Stomach (tissue), 9 donors: ENCODE data around the gene TLE7. TPM values are rescaled to one million over a fixed set of nuclear protein-coding genes. Genes with fewer than 3 reads are reported as not detected.
A peak's percentile ranks its signal among the peaks of the same experiment; 100 is the strongest.

Experiments
- DNase-seq, 2 donors: peaks; one replicate each; pipeline versions ENCODE4 v3.0.0 to v3.0.0-alpha.2; 2013 to 2019
- H3K27ac ChIP-seq, 5 donors: fragments of 200-600 bp in 4 of 5; sonication (generic) in 4 of 5; one replicate each; pipeline ENCODE4 v1.5.1; 2013 to 2019; ENCODE audit warnings: mild to moderate bottlenecking in 1 of 5, moderate library complexity in 1 of 5
- H3K27me3 ChIP-seq, 3 donors: fragments of 200-600 bp; sonication (generic); one replicate each; pipeline ENCODE4 v1.5.1; 2017 to 2019; ENCODE audit warnings: mixed run types in 1 of 3
- H3K36me3 ChIP-seq, 4 donors: fragments of 200-600 bp; sonication (generic); 1 replicate in 3 of 4; 2 replicates in 1 of 4; pipeline ENCODE4 v1.5.1; 2016 to 2019
- H3K4me1 ChIP-seq, 4 donors: fragments of 200-600 bp; sonication (generic); one replicate each; pipeline ENCODE4 v1.5.1; 2016 to 2019
- H3K4me3 ChIP-seq, 4 donors: fragments of 200-600 bp; sonication (generic) in 3 of 4; one replicate each; pipeline ENCODE4 v1.5.1; 2016 to 2019; ENCODE audit warnings: mild to moderate bottlenecking in 1 of 4
- H3K9me3 ChIP-seq, 4 donors: fragments of 200-600 bp; sonication (generic); one replicate each; pipeline ENCODE4 v1.5.1; 2016 to 2019
- EP300 ChIP-seq: sonication (generic); formaldehyde crosslinking; IDR thresholded peaks from one replicate; pipeline ENCODE4 v1.6.1; 2017; ENCODE audit warnings: antibody characterized with exemption
- POLR2A ChIP-seq, 4 donors: fragments of 450-650 bp; IDR thresholded peaks; one replicate each; pipeline ENCODE4 v1.6.1; 2016; ENCODE audit warnings: antibody characterized with exemption in 4 of 4, control low read depth in 2 of 4, mild to moderate bottlenecking in 1 of 4, moderate library complexity in 1 of 4
- POLR2AphosphoS5 ChIP-seq, 3 donors: sonication (generic); formaldehyde crosslinking; IDR thresholded peaks; one replicate each; pipeline ENCODE4 v1.6.1; 2016; ENCODE audit warnings: antibody characterized with exemption in 3 of 3
- WGBS, 5 donors: extraction: QIAGEN DNeasy Blood & Tissue Kit in 3 of 5; methylation state at CpG; one replicate each; pipeline versions ENCODE4 v1.1.5 to v1.1.7; 2013 to 2018; 5-methylcytosine and 5-hydroxymethylcytosine counted together
- intact Hi-C: fragments of 100-400 bp; cut with DNase I; formaldehyde crosslinking; loops from one replicate; pipeline ENCODE4 v1.15.1; 2023; ENCODE audit warnings: low total_unique reads
- polyA plus RNA-seq, 3 donors: library from polyadenylated mRNA; stranded (reverse); fragments of 200-250 nt; gene quantifications; one replicate each; pipeline ENCODE4 v1.2.3, GENCODE V29; 2013
- total RNA-seq, 5 donors: library from RNA; depleted of rRNA; stranded (reverse); fragments of >200 nt; gene quantifications; one replicate each; pipeline versions ENCODE4 v1.1.0 to v1.2.3, GENCODE V29; 2014 to 2016
- TF ChIP-seq, protein P1 (sequence below), 7 experiments: fragments of 450-650 bp in 4 of 7; fragments of 200-600 bp in 3 of 7; sonication (generic) in 3 of 7; IDR thresholded peaks; one replicate each; pipeline ENCODE4 v1.5.1; 2016 to 2019; ENCODE audit warnings: antibody characterized with exemption in 7 of 7, control low read depth in 2 of 7, mild to moderate bottlenecking in 1 of 7
- donor health status: healthy with polysubstance abuse.
- donor health status: Bipolar disorder and iron deficiency.
- donor health status: healthy.

The TLE7 gene
- total and polyA plus RNA-seq, 8 donors = not detected

DNA sequence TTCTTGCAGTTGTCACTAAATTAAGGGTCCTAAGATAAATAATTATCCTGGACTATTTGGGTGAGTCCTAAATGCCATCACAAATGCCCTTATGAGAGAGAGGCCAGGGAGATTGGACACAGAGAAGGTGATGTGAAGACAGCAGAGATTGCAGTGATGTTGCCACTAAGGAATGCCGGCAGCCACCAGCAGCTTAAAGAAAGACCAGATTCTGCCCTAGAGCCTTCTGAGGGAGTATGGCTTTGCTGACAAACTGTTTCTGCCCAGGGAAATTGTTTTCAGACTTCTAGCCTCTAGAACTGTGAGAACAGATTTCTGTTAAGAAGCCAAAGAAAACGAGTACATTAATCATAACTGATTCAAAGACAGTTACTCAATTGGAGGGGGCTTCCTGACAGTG lies 30.2 kb upstream of the TLE7 start:
- Histone ChIP-seq H3K27me3 (no peaks in the 10 kb centered on the region), H3K4me3 (no peak overlapping the region), H3K9me3 (no peaks in the 10 kb centered on the region), H3K4me1 (no peaks in the 10 kb centered on the region), H3K36me3 (peaks cover 10 to 76% (median 62%) of the 10 kb centered on the region in 4 donors), H3K27ac (no peak overlapping the region)
- TF ChIP-seq POLR2AphosphoS5 (IDR thresholded peaks at IDR 0.05) (no peak), EP300 (no peak), POLR2A (IDR thresholded peaks at IDR 0.05) (no peak)
- TF ChIP-seq, protein P1, sequence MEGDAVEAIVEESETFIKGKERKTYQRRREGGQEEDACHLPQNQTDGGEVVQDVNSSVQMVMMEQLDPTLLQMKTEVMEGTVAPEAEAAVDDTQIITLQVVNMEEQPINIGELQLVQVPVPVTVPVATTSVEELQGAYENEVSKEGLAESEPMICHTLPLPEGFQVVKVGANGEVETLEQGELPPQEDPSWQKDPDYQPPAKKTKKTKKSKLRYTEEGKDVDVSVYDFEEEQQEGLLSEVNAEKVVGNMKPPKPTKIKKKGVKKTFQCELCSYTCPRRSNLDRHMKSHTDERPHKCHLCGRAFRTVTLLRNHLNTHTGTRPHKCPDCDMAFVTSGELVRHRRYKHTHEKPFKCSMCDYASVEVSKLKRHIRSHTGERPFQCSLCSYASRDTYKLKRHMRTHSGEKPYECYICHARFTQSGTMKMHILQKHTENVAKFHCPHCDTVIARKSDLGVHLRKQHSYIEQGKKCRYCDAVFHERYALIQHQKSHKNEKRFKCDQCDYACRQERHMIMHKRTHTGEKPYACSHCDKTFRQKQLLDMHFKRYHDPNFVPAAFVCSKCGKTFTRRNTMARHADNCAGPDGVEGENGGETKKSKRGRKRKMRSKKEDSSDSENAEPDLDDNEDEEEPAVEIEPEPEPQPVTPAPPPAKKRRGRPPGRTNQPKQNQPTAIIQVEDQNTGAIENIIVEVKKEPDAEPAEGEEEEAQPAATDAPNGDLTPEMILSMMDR (IDR thresholded peaks at IDR 0.05) = no peak
- WGBS, 5 donors = 72 to 86% (median 84%) methylated on average over 2 of the region's 2 CpGs
- intact Hi-C loops = no loop called here
- DNase-seq = no peak

DNA sequence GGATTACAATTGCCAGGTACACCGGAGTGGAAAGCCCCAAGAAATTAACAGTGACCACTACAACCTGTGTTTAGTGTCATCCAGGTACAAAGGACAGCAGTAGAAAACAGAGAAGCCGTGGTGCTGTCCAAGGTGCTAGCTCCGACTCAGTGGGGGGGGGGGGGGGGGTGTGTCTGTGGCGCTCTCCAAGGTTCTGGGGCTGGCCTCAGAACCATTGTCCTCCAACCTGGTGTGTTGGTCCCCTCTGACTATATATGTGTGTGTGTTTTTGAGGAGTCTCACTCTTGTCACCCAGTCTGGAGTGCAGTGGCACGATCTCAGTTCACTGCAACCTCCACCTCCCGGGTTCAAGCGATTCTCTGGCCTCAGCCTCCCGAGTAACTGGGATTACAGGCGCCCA lies 26.0 kb upstream of the TLE7 start:
- H3K27ac ChIP-seq = no peak overlapping the region
- H3K4me3 ChIP-seq = no peak overlapping the region
- DNase-seq = peak in 1 of 2 donors; percentile 61
- H3K4me1 ChIP-seq = peaks cover 0 to 4% (median under 1%) of the 10 kb centered on the region in 4 donors
- WGBS, 5 donors = 26 to 38% (median 29%) methylated on average over 8 to 9 of the region's 9 CpGs
- no peaks in the 10 kb centered on the region for H3K27me3 ChIP-seq
- TF ChIP-seq POLR2A (IDR thresholded peaks at IDR 0.05) = no peak
- no peak for TF ChIP-seq EP300
- no peak for TF ChIP-seq POLR2AphosphoS5 (IDR thresholded peaks at IDR 0.05)
- intact Hi-C loops = no loop called here
- no peaks in the 10 kb centered on the region for H3K9me3 ChIP-seq
- H3K36me3 ChIP-seq = peaks cover 0 to 36% (median 23%) of the 10 kb centered on the region in 4 donors

DNA sequence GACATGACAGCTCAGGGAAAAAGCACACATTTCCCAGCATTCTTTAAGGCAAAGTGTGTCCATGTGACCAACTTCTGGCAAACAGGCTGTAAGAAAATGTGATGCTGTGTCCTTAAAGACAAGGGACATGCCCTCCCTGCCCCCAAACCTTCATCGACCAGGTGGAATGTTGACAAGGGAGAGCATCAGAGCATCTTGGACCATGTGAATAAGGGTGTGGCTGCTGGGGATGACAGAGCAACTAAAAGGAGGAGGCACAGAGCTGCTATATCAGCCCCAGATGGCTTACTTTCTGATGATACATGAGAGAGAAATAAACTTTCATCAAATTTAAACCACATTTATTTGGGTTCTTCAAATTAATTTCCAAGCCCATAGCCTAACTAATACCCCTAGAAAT lies 22.4 kb upstream of the TLE7 start:
- TF ChIP-seq POLR2A (IDR thresholded peaks at IDR 0.05) (no peak), POLR2AphosphoS5 (IDR thresholded peaks at IDR 0.05) (no peak), EP300 (no peak)
- TF ChIP-seq, protein P1 (IDR thresholded peaks at IDR 0.05) = no peak
- WGBS, 5 donors = 52 to 66% (median 60%) methylated on average over 1 of the region's 1 CpG
- intact Hi-C loops = no loop called here

DNA sequence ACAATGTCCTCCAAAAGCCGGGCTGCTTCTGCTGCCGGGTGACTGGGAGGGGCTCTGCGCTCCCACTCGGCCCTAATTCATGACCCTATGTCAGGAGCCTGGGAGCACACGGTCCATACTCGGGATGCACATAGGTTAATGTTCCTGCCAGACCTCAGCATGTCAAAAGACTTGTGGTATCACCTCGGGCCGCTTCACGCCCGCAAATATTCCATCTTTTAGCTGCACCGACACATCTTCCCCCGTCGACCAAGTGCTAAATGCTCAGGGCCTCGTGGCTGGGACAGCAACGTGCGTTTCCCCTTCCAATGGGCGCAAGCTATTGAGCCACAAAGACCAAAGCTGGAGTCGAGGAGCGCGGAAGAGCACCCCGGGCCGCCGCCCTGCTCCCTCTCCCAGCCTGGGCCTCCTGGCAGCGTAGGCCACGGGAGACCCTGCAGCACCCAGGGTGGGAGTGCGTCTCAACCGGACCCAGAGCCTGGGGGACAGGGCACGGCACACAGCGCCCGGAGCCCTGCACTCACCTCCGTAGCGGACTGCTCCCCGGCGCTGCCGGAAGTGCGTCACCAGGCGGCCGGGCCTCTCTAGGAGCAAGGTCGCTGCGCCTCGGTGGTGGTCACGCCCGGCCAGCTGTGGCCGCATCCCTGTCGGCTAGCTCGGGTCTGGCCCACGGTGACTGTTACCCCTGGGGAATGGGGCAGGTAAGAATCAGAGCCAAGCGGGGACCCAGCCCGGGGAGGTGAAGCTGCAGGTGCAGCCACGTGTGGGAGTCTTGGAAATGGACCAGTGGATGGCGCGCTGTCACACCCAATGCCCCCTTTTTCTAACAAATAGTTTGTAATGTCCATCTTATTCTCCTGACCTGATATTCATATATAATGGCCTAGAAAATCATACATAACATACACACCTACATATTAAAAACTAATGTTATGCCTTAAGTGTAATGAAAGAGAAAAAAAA lies 20.1 kb upstream of the TLE7 start, which contains the start of gene ZNF23:
ZNF23 (minus strand) TSS at position 562 of the 963 bp plus-strand sequence. CDS start 5,451 bp downstream, outside the sequence.
- peak; percentile 88 to 94 for DNase-seq
- intact Hi-C loops = no loop called here
- WGBS, 5 donors = 0 to 2% (median 0%) methylated on average over 33 to 52 of the region's 52 CpGs
- H3K27me3 ChIP-seq = no peaks in the 10 kb centered on the region
- peak within 1 kb of the TSS; percentile 78 to 99 (median 95) for H3K4me3 ChIP-seq
- peaks cover 20 to 32% (median 23%) of the 10 kb centered on the region in 4 donors for H3K4me1 ChIP-seq
- H3K9me3 ChIP-seq = no peaks in the 10 kb centered on the region
- peaks cover 0 to 5% (median 0%) of the 10 kb centered on the region in 4 donors for H3K36me3 ChIP-seq
- H3K27ac ChIP-seq = peak within 1 kb of the TSS; percentile 89 to 93 (median 89)
- no peak for TF ChIP-seq EP300
- TF ChIP-seq, protein P1 (IDR thresholded peaks at IDR 0.05) = peak in 1 of 7 experiments; percentile 11
- TF ChIP-seq POLR2AphosphoS5 (IDR thresholded peaks at IDR 0.05) = peak; percentile 86 to 98 (median 95)
- TF ChIP-seq POLR2A (IDR thresholded peaks at IDR 0.05) = peak in 2 of 4 donors; percentile 42 to 43

More for the DNA sequence above, 22.4 kb upstream of the TLE7 start:
- peaks cover 0 to under 1% (median 0%) of the 10 kb centered on the region in 4 donors for H3K36me3 ChIP-seq
- DNase-seq = no peak
- no peaks in the 10 kb centered on the region for H3K9me3 ChIP-seq
- no peak overlapping the region for H3K27ac ChIP-seq
- peaks cover 20 to 32% (median 23%) of the 10 kb centered on the region in 4 donors for H3K4me1 ChIP-seq
- H3K27me3 ChIP-seq = no peaks in the 10 kb centered on the region
- H3K4me3 ChIP-seq = no peak overlapping the region
